Left kidney (tissue), 8 donors: Measurements from ENCODE around the gene ADGRF3. TPM values are rescaled to one million over a fixed set of nuclear protein-coding genes. Genes with fewer than 3 reads are reported as not detected.
"Not testable (repeated sequence)": the region's sequence is repeated elsewhere in the genome, so short reads cannot be mapped to it uniquely, and the experiment has no call there.

Source experiments
- DNase-seq: peaks from one replicate; pipeline ENCODE4 v3.0.0-alpha.2; 2013
- long read RNA-seq, 8 donors: transcript quantifications; one replicate each; lab custom pipeline, GENCODE V29; 2026
- polyA plus RNA-seq: library from polyadenylated mRNA; unstranded; fragments of 120-200 nt; gene quantifications from one replicate; pipeline ENCODE4 v1.2.1, GENCODE V29; 2013; ENCODE audit not compliant: insufficient read length

ADGRF3 gene, protein sequence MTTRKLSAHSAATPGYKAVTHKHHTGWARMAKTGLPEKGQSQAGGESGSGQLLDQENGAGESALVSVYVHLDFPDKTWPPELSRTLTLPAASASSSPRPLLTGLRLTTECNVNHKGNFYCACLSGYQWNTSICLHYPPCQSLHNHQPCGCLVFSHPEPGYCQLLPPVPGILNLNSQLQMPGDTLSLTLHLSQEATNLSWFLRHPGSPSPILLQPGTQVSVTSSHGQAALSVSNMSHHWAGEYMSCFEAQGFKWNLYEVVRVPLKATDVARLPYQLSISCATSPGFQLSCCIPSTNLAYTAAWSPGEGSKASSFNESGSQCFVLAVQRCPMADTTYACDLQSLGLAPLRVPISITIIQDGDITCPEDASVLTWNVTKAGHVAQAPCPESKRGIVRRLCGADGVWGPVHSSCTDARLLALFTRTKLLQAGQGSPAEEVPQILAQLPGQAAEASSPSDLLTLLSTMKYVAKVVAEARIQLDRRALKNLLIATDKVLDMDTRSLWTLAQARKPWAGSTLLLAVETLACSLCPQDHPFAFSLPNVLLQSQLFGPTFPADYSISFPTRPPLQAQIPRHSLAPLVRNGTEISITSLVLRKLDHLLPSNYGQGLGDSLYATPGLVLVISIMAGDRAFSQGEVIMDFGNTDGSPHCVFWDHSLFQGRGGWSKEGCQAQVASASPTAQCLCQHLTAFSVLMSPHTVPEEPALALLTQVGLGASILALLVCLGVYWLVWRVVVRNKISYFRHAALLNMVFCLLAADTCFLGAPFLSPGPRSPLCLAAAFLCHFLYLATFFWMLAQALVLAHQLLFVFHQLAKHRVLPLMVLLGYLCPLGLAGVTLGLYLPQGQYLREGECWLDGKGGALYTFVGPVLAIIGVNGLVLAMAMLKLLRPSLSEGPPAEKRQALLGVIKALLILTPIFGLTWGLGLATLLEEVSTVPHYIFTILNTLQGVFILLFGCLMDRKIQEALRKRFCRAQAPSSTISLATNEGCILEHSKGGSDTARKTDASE
- polyA plus RNA-seq: 2.5 TPM
- long read RNA-seq, donor 1: 0 reads
- long read RNA-seq, donor 2: 0 reads
- long read RNA-seq, donor 3, partial matches to known transcripts: 0 of 1 reads
- long read RNA-seq, donor 3, other reads (novel, unspliced or antisense): 0 of 1 reads
- long read RNA-seq, donor 4: 0 reads
- long read RNA-seq, donor 5: 0 reads
- long read RNA-seq, donor 6: 0 reads
- long read RNA-seq, donor 7: 0 reads
- long read RNA-seq, donor 8: 0 reads

DNA sequence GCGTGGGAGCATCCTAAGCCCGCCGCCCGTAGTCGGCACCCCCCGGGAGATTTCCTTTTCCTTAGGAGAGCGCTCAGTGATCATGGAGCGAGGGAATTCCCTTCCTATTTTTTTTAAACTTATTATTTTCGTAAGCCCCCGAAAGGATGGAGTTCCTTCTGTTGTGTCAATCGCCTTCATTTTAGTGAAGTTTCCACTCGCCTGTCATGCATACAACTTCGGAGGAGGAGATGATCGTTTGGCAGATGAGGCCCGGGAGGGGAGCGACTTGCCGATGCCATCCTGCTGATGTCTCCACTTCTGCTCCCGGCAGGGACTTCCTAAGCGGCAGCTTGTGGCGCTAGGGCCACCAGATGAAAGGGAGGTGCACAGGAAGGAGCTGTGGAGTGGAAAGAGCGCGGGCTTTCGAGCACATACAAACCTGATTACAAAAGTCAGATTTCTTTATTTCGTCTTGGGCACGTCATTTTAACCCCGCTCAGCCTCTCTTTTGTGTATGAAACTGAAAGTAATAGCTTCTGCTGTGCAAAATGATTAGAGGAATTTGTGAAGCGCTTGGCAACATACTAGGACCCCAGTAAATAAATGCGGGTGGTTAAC, at the start of gene ADGRF3:
TSS of gene ADGRF3 (minus strand) at position 336 of the 600 bp plus-strand sequence. CDS start 555 bp downstream, outside the sequence.
- DNase-seq: no peak

DNA sequence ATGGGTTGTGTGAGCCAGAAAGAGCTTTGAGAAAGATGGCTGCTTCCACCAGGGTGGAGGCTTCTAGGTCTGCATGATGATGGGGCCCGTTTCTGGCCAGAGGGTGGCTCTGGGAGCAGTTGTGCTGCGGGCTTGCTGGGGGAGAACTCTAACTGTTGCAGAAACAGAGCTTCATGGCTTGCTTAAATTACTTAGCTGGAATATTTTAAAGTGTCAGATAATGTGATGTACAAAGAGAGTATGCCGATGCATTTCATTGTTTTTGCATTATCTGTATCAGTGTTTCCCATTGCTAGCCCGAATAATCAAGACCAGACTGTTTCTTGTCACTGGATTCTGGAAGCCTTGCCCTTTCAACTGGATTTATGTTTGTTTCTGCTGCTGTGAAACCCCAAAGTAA, 48.8 kb upstream of the ADGRF3 start:
- DNase-seq: no peak

DNA sequence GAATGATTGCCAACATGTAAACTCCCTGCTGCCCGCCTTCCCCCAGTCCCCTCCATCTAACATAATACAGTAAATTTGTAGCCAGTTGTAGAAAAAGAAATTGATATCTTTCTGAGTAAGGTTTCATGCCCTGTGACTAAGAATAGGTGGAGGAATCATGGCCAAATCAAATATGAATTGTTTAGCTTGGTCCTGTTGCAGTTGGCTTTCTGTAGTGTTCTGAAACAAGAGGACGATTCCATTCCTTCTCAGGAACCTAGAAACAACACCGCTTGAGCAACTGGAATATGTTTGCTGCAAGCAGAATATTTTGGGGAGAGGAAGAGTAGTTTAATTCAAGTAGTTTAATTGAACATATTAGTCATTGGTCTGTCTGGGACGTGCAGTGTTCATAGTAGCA, 48.1 kb upstream of the ADGRF3 start:
- no peak for DNase-seq

DNA sequence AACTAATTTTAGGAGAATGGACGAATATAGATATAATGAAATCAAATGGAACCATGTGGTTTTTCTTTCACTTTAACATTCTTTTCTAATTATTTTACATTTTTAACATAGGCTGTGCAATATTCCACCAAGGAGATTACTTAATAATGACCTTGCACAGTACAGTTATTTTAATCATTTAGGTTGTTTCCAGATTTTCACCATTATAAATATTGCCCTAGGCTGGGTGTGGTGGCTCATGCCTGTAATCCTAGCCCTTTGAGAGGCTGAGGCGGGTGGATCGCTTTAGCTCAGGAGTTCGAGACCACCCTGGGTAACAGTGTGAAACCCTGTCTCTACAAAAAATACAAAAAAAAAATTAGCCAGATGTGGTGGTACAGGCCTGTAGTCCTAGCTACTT, 40.6 kb upstream of the ADGRF3 start:
- no peak for DNase-seq

DNA sequence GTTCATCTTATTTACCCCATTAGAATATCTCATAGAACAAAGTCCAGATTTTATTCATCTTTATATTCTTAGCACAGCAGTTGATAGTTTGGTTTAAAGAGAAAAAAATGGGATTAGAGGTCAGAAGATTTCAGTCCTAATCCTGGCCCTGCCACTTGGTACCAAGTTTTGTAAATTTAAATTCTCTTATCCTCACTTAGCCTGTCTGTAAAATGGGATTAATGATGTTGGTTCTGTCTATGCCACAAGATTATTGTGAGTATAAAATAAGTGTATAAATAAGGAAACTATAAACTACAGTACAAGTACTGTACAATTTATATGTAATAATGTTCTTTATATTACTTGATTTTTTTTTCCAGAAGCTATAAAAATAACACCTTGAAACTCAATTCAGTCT, 38.0 kb upstream of the ADGRF3 start:
- no peak for DNase-seq

DNA sequence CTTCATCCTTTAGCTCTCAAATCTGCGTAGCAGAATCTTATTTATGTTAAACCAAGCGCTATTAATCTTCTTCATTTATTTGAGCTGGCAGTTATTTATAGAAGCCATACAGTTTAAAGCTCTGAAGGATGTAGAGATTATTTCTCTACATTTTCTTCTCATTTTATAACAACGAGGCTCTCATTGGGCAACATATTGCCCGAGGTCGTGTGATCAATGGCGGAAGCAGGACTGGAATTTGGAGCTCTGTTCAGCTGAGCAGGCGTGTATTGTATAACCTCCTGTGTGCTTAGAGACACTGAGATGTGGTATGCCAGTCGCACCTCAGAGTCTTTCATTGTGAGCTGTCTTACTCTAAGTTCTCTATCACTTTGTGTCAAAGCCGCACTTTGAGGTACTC, 37.6 kb upstream of the ADGRF3 start:
- DNase-seq: no peak

DNA sequence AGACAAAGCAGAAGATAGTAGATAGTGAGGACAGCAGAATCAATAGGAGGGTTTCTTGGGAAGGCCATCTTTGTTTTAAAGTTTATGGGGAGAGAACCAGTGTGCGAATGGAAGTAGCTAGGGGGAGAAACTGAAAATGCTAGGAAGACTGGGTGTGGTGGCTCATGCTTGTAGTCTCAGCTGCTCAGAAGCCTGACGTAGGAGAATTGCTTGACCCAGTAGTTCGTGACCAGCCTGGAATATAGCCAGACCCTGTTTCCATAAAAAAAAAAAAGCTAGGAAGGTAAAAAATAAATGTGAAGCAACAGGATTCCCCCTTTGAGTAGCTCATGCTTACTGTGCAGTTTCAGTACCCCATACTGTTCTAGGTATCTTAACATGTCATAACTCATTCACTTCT, 36.0 kb upstream of the ADGRF3 start:
- DNase-seq: no peak

DNA sequence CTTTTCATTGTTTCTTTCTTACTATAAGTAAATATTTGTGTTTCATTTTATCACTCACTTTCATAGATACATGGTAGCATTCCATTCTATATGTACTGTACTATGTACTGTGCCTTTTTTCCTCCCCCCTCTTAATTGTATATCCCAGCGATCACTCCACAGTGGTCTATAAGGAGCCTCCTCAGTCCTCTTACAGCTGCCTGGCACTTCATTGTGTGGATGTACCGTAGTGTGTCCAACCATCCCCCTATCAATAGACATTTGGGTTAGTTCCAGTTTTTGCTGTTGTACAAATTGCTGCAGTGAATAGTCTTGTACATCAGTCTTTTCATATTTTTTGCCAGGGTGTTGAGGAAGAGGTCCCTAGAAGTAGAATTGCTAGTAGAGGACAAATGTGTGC, 33.7 kb upstream of the ADGRF3 start:
- no peak for DNase-seq

DNA sequence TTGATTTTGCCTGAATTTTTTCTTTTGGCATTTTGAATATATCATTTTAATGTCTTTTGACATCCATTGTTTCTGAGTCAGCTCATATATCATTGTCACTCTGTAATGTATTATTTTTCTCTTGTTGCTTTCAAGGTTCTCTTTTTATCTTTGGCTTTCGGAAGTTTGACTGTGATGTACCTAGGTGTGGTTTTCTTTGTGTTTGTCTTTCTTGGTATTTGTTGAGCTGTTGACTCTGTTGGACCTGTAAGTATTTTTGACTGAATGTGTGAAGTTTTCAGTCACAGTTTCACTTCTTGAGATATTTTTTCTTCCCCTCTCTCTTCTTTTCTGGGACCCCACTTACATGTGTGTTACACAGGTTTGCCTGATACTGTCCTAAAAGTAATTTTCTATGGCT, 30.2 kb upstream of the ADGRF3 start:
- no peak for DNase-seq

DNA sequence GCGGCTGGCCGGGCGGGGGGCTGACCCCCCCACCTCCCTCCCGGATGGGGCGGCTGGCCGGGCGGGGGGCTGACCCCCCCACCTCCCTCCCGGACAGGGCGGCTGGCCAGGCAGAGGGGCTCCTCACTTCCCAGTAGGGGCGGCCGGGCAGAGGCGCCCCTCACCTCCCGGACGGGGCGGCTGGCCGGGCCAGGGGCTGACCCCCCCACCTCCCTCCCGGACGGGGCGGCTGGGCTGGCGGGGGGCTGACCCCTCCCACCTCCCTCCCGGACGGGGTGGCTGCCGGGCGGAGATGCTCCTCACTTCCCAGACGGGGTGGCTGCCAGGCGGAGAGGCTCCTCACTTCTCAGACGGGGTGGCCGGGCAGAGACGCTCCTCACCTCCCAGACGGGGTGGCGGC, 24.3 kb upstream of the ADGRF3 start:
- DNase-seq: not testable (repeated sequence)

DNA sequence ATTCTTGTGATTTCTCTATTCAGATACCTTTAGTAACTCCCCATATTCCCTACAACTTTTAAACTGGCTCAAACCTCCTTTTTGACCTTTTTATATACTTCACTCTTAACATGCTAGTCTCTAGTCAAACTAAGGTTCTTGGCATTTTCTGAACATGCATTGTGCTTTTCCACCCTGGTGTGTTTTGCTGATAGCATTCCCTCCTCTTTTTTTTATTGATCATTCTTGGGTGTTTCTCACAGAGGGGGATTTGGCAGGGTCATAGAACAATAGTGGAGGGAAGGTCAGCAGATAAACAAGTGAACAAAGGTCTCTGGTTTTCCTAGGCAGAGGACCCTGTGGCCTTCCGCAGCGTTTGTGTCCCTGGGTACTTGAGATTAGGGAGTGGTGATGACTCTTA, 23.1 kb upstream of the ADGRF3 start:
- not testable (repeated sequence) for DNase-seq

DNA sequence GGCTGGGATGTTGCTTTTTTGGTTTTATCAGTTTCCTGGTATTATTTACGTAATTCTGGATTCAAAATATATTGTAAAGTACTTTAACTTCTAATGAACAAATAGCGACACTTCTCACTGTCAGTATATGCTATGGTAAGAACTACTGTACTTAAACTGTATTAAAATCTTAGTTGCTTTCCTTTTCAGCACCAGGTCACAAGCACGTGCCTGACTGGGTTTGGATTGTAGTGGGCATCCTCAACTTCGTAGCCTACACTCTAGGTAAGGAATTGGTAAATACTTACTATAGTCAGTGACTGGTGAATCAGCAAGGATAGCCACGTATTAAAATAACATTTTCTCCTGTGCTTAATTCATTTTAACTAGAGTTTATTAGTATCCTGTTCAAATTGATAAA, 20.4 kb upstream of the ADGRF3 start:
- no peak for DNase-seq

DNA sequence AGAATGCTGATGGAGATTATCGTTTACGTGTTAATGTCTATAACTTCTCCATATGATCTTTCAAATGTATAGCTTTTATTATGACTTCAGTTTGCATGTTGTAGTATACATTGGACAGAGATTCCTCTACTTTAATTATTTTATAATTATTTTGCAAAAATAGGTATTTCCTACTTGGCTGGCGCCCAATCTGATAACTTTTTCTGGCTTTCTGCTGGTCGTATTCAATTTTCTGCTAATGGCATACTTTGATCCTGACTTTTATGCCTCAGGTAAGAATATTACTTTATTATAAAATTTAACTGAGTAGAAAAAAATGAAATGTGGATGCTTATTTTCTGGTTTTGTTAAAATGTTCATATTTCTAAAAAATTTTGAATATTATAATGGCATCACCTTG, 18.1 kb upstream of the ADGRF3 start:
- no peak for DNase-seq

DNA sequence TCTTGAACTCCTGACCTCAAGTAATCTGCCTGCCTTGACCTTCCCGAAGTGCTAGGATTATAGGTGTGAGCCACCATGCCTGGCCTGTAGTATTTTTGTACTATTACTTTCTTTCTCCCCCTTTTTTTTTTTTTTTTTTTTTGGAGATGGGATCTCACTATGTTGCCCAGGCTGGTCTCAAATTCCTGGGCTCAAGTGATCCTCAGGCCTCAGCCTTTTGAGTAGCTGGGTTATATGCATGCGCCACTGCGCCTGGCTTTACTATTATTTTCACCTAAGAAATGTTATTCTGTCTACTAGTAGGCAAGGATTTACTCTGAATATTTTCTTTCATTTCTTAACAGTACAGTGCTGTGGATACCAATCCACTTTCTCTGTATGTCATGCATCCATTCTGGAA, 17.4 kb upstream of the ADGRF3 start:
- no peak for DNase-seq

DNA sequence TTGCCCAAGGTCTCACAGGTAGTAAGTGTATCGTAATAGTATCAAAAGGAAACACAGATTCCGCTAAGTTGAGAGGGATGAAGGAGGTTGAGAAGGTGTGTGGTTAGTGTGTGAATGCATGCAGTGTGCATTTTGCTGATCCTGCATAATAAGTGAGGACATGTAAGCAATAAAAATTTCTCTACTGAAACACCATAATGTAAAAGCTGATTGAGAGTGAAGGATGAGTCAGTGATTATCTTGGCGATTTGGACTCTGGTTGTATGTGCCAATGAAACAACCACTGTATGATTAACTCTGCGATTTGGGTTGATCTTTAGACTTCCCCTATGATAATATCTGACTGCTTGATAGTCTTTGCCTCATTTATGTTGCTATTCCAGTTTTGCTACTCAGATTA, 16.7 kb upstream of the ADGRF3 start:
- DNase-seq: no peak

DNA sequence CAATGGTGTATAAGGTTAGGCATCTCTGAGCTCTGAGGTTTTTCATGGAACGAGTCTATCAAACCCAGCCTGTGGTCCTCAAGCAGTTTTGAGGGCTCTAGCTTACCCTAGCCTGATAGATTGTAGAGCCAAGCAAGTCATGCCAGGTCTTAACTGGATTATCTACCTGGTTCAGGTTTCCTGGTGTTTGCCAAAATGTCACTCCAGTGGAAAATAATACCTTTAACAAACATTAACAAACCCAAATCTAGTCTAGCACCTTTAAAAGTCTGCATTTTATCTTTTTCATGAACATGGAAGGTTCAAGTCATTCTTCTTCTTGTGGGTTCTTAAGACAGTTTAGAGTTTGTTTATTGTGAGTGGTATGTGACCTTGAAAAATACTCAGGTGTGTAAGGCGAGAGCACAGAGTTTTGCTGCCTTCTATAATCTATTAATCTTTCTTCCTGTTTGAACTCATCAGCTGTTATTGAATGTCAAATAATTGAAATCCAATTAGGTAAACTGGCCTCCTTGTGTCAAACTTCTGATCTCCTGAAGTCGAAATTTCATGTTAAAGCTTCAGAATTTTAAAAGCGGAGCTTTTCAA, 13.4 kb upstream of the ADGRF3 start:
- DNase-seq: no peak

DNA sequence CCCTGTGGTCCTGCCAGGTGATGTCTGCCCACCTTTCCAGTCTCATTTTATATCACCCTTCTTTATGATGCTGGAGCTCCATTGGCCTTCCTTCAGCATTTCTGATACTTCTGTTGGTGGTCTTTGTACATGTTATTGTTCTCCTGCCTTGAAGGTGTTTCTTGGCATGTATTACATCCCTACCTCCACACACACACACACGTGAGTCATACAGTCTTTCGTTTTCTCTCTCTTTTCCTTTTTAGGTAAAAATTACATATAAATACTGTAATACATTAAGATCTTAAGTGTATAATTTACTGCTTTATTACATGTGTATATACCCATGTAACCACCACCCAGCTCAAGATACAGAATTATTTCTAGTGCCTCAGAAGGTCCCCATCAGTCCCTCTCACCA, 10.2 kb upstream of the ADGRF3 start:
- DNase-seq: no peak

DNA sequence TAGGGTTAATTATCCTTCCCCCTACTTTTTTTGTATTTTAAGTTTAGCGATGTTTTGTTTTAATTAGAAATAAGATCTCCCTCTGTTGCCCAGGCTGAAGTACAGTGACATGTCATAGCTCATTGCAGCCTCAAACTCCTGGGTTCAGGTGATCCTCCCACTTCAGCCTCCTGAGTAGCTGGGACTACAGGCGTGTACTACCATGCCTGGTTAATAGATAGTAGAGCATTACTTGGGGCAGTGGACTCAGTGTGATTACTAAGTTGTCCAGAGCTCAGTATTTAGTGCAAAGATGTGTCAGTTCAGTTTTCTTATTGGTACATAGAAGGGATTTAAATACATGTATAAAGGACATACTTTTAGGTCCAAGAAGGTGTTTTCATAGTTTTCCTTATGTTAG, 9.5 kb upstream of the ADGRF3 start:
- DNase-seq: no peak

DNA sequence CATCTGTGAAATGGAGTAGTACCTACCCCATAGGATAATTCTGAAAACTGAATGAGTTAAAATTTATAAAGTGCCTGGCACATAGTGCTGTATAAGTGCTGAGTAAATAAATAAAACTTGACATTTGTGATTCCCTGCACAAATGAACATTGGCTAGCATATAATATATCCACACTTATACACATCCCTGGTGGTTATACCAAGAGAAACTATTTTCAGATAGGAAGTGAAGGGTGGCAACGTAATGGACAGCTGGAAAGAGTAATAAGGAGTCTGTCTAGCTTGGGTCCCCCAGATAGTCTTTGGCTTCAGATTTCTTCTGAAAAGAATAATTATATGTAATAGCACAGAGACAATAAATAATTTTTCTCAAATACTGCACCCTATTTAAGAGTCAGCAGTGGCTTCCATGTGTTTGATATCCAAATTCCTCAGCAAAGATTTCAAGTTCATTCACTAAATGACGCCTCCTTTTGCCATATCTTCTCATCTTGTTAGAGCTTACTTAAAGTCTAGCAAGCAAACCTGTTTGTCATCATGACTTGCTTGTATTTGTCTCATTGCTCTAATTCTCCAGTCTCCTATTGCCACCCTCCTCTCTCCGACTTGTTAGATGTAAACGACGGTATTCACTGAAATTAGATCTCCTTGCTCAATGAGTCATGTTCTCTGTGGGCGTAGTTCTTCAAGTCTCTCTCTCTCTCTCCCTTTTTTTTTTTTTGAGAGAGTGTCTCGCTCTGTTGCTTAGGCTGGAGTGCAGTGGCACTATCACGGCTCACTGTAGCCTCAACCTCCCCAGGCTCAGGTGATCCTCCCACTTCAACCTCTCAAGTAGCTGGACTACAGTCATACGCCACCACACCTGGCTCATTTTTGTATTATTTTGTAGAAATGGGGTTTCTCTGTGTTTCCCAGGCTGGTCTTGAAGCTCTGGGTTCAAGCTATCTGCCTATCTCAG, 8.7 kb upstream of the ADGRF3 start:
- peak; percentile 69 for DNase-seq

DNA sequence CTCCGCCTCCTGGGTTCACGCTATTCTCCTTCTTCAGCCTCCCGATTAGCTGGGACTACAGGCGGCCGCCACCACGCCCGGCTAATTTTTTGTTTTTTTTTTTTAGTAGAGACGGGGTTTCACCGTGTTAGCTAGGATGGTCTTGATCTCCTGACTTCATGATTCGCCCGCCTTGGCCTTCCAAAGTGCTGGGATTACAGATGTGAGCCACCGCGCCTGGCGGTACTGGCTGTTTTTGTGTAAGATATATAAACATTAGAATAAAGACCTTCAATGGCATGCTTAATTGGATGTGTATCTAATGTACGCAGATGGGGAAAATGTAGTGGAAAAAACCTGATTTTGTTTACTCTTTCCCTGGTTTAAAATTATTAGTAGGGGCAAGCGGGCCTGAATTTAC, 7.9 kb upstream of the ADGRF3 start:
- not testable (repeated sequence) for DNase-seq

DNA sequence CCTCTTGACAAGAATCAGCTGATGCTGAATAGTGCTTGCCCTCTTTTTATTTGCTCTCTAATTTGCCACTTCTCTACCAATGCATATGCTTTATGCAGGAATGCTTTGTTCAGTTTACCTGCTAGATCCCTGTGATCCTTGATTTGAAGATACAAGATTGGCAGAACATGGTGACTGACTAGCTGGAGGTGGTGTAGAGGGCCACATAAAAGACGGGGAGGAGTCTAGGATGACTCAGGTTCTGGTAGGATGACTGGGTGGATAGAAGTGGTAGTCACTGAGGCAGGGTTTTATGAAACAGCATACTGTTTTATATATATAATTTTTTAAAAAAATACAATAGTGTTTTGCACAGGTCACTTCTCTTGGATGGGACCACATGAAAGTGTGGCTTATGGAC, 6.3 kb upstream of the ADGRF3 start:
- no peak for DNase-seq
